H4 (cell line): Measurements from ENCODE around the gene RAB24. TPM values are rescaled to one million over a fixed set of nuclear protein-coding genes. Genes with fewer than 3 reads are reported as not detected.
"Not testable (repeated sequence)": the region's sequence is repeated elsewhere in the genome, so short reads cannot be mapped to it uniquely, and the experiment has no call there.

Experiments used
- DNase-seq: peaks from one replicate; pipeline ENCODE4 v3.0.0-alpha.2; 2015; ENCODE audit warnings: low spot score
- total RNA-seq: library from RNA; depleted of rRNA; stranded (reverse); fragments of >200 nt; shearing (Covaris generic); gene quantifications from 2 replicates; pipeline ENCODE4 v1.2.3, GENCODE V29; 2014

Gene RAB24
- total RNA-seq, 1 experiment from 2014 or later, result 28.1 TPM

DNA sequence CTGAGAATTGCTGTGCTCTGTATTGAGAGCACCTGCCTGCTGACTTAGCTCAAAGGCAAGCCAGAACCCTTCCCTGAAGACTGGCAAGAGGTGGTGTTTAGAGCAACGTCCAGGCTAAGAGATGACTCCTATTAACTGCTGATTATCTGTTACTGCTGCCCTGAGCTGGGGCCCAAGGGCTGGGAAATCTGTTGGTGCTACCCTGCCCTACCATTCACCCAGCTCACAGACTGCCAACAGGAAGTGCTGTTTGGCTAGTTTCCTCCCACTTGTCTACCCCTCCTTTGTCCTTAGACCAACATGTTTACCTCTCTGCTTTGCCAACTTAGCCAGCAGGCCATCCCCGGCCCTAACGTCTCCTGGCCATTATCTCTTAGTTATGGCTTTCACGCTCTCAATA lies 6.9 kb downstream of the RAB24 start:
- DNase-seq, result no peak

DNA sequence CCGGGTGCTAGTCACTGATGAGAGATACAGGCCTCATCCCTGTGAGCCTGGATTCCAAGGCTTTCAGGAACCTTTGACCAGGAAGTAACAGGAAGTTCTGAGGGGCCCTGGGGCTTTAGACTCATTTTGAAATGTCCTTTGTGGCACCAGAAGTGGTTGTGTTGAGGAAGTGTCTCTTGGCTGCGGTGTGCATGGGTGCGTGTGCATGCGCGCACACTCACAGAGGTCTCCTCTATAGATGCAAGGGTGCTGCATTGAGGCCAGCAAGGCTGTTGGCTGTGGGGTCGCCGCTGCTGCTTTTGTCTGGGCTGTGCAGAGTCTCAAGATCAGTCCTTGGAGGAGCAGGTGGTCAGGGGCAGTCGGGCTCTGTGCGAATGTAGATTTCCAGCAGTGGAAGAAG lies 7.6 kb downstream of the RAB24 start:
- no peak for DNase-seq

DNA sequence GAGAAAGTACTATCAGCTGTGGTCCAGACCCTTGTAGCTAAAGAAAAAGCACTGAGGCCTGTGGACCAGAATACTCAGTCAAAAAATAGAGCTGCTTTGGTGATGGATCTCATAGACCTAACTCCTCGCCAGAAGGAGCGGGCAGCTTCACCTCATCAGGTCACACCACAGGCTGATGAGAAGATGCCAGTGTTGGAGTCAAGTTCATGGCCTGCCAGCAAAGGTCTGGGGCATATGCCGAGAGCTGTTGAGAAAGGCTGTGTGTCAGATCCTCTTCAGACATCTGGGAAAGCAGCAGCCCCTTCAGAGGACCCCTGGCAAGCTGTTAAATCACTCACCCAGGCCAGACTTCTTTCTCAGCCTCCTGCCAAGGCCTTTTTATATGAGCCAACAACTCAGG lies 8.9 kb downstream of the RAB24 start:
- no peak for DNase-seq

DNA sequence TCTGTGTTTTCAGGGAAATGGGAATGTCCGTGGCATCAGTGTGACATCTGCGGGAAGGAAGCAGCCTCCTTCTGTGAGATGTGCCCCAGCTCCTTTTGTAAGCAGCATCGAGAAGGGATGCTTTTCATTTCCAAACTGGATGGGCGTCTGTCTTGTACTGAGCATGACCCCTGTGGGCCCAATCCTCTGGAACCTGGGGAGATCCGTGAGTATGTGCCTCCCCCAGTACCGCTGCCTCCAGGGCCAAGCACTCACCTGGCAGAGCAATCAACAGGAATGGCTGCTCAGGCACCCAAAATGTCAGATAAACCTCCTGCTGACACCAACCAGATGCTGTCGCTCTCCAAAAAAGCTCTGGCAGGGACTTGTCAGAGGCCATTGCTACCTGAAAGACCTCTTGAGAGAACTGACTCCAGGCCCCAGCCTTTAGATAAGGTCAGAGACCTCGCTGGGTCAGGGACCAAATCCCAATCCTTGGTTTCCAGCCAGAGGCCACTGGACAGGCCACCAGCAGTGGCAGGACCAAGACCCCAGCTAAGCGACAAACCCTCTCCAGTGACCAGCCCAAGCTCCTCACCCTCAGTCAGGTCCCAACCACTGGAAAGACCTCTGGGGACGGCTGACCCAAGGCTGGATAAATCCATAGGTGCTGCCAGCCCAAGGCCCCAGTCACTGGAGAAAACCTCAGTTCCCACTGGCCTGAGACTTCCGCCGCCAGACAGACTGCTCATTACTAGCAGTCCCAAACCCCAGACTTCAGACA lies 9.5 kb downstream of the RAB24 start:
- no peak for DNase-seq

DNA sequence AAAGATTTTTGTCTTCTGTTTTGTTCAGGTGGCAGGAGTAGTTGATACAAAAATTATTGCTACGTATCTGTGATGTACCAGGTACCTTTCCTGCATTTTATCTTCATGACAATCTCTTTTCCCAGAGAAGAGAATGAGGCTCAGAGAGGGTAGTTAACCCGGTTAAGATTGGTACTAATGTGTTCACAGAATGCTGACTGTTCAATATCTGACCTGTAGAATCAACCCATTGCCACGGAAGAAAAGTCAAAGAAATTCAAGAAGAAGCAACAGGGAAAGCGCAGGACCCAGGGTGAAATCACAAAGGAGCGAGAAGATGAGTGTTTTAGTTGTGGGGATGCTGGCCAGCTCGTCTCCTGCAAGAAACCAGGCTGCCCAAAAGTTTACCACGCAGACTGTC lies 11.8 kb downstream of the RAB24 start:
- no peak for DNase-seq

DNA sequence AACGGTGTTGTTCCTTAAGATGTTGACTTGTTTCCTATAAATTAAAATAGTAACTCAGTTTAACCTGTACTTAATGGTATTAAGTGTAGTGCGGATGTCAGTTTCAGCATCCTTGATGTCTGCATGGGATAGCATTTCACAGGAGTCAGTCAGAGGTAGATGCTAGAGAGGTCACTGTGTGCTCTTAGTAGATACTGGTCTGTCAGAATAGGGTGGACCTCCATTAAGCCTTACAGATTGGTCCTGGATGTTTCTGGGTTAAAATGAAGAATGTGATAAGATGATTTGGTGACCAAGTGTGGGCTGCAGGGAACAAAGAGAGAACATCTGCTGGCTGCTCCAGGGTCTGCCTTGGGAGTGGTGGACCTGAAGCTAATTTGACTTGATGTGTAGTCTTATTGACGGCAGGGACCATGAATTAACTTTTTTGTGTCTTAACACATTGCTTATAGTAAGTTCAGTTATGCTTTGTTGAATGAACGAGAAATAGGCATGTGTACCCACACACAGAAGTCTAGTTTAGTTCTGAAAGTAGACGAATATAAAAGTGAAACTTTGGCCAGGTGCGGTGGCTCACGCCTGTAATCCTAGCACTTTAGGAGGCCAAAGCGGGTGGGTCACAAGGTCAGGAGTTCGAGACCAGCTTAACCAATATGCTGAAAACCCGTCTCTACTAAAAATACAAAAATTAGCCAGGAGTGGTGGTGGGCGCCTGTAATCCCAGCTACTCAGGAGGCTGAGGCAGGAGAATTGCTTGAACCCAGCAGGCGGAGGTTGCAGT lies 12.5 kb downstream of the RAB24 start:
- no peak for DNase-seq

DNA sequence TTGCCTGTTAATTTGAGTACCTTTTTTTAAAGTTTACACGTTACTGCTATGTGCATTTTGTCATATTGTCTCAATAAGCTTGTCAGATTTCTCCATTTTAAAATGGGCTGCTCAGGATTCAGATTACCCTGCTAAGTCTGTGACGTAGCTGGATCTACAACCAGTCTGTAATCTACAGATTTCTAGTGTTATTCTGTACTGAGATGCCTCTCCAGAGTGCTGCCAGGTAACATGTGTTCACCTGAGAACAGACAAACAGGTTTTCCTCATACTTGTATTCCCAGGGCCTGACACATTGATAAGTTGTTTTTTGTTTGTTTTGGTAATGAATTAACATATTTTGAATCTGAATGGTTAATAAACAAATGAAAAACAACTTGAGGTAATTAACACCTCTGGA lies 15.3 kb downstream of the RAB24 start:
- DNase-seq, result no peak

DNA sequence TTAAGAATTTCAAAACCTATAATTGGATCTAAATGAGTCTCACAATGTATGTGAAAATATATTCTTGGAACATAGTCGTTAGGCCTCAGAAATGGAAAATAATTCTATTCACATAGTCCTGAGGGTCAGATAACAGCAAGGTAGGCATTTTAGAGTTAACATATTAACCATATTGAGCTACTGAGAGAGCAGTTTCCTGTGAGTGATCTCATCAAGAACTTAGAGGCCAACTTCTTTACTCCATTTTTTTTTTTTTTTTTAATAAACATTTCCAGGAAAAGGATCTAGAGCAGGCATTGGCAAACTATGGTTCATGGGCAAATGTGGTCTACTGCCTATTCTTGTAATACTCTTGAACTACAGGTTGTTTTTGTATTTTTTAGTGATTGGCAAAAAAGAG lies 26.6 kb downstream of the RAB24 start:
- no peak for DNase-seq

DNA sequence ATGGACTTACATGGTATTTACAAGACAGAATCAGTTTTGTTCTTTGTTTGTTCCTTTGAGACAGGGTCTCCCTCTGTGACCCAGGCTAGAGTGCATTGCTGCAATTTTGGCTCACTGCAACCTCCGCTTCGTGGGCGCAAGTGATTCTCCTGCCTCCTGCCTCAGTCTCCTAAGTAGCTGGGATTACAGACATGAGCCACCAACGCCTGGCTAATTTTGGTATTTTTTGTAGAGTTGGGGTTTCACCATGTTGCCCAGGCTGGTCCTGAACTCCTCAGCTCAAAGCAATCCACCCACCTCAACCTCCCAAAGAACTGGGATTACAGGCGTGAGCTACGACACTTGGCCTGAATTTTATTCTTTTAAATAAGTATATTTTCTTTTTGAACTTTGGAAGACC lies 27.6 kb downstream of the RAB24 start:
- no peak for DNase-seq

DNA sequence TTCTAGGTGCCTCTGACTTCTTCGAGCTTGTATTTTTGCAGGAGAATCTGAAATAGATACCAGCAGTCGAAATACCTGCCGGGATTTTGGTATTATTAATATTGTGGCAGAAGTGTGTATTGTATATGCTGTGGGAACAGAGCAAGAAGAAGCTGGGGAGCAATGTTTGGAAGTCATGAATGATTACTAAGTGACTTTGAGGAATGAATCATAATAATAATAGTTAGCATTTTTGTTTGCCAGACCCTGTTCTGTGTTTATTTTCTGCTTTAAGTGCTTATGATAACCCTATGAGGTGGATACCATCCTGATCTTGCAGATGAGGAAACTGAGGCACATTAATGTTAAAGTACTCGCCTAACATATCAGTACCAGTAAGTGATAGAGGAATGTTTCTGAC lies 32.4 kb downstream of the RAB24 start:
- no peak for DNase-seq

DNA sequence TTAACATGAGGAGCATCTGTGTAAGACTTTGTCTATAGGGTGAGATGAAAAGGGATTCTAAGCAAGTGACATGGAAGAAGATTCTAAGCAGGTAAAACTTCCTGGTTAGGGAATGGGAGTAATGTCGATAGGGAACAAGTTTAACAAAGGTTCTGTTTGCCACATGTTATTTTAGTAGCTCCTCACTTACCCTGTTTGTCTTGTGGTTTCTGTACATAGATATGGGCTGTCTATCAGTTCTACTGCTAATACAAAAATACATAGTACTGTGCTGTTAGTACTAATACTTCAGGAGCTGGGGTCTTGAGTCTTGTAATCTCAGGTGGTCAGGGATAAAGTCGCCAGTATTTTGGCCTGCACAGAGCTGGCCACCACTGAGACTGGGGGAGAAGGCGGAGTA lies 32.9 kb downstream of the RAB24 start:
- DNase-seq, result no peak

DNA sequence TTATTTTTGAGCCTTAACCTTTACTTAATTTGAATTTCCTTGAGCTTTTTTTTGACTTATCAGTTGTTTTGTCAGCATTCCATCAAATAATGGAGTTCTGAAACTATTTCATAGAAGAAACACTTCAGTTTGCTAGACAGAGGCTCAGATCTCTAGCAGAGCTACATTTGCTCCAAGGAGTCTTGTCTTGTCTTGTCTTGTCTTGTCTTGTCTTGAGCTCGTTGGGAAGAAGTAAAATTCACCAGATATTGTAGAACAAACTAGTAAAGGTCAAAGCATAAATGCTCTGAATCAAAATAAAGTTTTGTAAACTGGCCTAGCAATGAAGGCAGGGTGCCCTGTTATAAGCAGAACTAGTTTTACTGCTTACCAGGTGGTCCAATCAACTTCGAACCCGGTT lies 33.5 kb downstream of the RAB24 start:
- DNase-seq, result no peak

DNA sequence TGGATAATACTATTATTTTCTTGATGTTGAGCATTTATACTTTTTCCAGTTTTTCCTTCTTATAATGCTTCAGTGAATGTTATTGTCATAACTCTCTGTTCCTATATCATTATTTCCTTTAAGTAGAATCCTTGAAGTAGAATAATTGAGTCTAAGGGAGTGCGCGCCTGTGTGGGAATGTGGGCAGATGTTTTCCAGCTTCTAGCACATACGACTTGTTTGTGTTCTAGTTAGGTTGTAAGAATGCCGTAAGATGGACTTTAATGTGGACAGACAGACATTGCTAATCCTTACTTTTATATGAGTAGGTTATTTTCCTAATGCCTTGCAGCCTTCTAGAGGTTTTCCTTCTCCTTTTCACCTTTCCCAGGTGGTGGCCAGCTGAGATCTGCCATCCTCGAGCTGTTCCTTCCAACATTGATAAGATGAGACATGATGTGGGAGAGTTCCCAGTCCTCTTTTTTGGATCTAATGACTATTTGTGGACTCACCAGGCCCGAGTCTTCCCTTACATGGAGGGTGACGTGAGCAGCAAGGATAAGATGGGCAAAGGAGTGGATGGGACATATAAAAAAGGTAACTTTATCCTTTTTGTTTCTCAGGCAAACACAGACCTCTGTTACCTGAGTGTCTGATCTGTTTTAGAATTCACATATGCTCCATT lies 34.2 kb downstream of the RAB24 start:
- no peak for DNase-seq

DNA sequence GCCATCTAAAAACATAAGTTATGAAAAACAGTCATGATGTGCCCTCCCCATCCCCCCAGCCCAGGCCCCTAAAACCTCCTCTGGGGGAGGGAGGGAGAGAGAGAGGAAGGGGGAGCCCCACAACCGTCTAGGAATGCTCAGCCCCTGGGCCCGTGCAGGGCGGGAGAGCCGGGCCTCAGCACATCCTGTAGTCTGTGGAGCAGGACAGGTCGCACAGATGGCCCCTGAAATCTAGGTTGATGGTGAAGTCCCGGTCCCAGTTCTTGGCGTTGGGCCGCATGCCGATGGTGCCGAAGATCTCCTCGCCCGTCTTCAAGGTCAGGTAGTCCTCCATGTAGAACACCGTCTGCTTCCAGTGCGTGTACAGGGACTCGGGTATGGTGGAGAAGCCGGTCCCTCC lies 38.1 kb downstream of the RAB24 start:
- DNase-seq, result no peak

DNA sequence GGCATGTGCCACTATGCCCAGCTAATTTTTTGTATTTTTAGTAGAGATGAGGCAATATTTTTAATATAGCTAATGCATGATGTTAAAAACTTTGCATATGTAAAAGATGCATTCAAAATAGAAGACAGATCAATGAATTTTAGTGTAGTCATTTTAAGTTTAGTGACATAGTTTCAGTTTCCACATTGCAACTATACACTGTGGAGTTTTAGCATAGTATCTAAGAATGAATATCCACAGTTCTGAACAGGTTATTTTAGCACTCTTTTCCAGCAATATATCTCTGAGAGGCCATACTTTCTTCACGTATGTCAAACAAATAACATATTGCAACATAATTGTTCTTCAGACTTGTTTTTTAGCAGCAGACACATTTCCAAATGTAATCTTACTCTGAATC lies 39.3 kb downstream of the RAB24 start:
- DNase-seq, result no peak

DNA sequence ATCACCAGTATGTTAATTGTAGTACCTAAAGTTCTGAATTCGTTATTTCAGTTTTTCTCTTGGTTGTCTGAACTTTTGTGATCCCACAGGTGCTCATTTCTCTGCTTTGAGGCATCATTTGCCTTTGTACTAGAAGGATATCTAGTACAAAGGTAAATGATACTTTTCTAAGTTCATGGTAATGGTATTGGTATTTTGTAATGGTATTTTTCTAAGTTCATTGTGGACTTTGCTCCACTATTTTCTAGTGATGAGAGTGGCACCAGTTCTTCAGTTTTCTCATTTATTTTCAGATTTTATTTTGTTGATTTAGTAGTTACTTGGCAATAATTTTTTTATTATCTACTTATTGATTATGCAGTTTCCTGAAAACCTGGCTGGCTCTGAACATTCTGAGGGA lies 42.0 kb downstream of the RAB24 start:
- DNase-seq, result no peak

DNA sequence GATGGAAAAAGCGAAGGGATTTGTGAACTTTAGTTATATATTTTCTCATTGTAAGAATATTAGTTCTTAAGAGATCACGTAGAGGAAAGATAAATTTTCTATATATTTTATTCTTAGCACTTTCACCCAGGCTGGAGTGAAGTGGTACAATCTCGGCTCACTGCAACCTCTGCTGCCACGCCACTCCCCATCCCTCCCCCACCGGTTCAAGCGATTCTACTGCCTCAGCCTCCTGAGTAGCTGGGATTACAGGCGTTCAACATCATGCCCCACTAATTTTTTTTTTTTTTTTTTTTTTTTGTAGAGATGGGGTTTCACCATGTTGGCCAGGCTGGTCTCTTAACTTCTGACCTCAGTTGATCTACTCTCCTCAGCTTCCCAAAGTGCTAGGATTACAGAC lies 42.6 kb downstream of the RAB24 start:
- no peak for DNase-seq

DNA sequence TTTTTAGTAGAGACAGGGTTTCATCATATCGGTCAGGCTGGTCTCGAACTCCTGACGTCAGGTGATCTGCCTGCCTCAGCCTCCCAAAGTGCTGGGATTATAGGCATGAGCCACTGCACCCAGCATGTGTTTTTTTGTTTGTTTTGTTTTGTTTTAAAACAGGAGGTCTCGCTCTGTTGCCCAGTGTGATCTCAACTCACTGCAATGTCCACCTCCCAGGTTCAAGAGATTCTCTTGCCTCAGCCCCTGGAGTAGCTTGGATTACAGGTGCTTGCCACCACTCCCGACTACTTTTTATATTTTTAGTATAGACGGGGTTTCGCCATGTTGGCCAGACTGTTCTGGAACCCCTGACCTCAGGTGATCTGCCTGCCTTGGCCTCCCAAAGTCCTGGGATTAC lies 44.8 kb downstream of the RAB24 start:
- not testable (repeated sequence) for DNase-seq

DNA sequence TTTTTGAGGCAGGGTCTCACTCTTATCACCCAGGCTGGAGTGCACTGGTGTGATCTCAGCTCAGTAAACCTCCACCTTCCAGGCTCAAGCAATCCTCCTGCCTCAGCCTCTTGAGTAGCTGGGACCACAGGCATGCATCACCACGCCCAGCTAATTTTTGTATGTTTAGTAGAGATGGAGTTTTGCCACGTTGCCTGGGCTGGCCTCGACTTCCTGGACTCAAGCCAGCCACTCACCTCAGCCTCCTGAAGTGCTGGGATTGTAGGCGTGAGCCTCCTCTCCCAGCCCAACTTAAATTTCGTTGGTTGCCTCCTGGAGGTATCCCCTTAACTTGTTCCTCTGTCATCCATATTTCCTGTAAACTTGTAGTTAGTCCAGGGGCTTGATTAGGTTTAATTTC lies 47.2 kb downstream of the RAB24 start:
- DNase-seq, result peak; percentile 29

DNA sequence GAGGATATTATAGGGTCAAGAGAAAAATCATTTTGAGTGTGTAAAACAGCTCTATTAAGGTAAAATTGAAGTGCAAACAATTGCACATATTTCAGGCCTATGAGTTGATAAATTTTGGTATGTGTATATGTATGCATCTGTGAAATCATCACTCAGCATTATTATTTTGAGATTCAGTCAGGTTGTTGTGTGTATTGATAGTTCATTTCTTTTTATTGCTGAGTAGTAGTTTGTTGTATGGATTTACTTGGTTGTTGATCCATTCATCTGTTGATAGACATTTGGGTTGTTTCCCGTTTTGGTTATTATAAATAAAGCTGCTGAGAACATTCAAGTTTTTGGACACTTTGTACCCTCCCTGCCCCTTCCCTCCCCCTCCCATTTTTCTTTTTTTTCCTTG lies 50.3 kb downstream of the RAB24 start:
- DNase-seq, result no peak
